PFSK-1 (cell line): ENCODE results near the gene SLC2A11.

Experiments used
- FOXP2 ChIP-seq: optimal IDR thresholded peaks from 2 replicates; pipeline ENCODE3; 2011; ENCODE audit warnings: borderline replicate concordance, control low read depth, inconsistent platforms; ENCODE audit not compliant: insufficient read depth; ENCODE audit errors: extremely low read length, extremely low read depth
- POLR2AphosphoS5 ChIP-seq: IDR thresholded peaks from 2 replicates; pipeline ENCODE4 v1.6.1; 2012; ENCODE audit warnings: low read depth, mild to moderate bottlenecking, control low read depth, low read length, moderate library complexity
- REST ChIP-seq, 2 experiments: IDR thresholded peaks; 2 replicates each; pipeline versions ENCODE4 v1.6.1 to v1.8.0; 2011 to 2012; ENCODE audit warnings: low read depth in 2 of 2, low read length in 2 of 2, control low read depth in 1 of 2, inconsistent platforms in 1 of 2, mild to moderate bottlenecking in 1 of 2, moderate library complexity in 1 of 2; ENCODE audit not compliant: insufficient read depth in 1 of 2
- SIN3A ChIP-seq: IDR thresholded peaks from 2 replicates; pipeline ENCODE4 v1.6.1; 2012; ENCODE audit warnings: mild to moderate bottlenecking, low read length, moderate library complexity, borderline replicate concordance; ENCODE audit not compliant: insufficient read depth
- TAF1 ChIP-seq: IDR thresholded peaks from 2 replicates; pipeline ENCODE4 v1.6.1; 2012; ENCODE audit warnings: low read length, control low read depth, borderline replicate concordance; ENCODE audit not compliant: insufficient read depth

SLC2A11 gene

GRCh38 chr22:23888615-23889401 lies 31.1 kb downstream of the SLC2A11 start:
- no peak for TF ChIP-seq FOXP2
- TF ChIP-seq REST (IDR thresholded peaks at IDR 0.05; ENCODE audit: insufficient read depth in 1 of 2, low read depth in 2 of 2, low read length in 2 of 2): no peak

- TF ChIP-seq REST (IDR thresholded peaks at IDR 0.05; ENCODE audit: insufficient read depth in 1 of 2, low read depth in 2 of 2, low read length in 2 of 2) (no peak), FOXP2 (no peak), TAF1 (no peak), SIN3A (no peak), POLR2AphosphoS5 (no peak)
Observed at GRCh38 chr22:23889620-23890019, 31.9 kb downstream of the SLC2A11 start.

GRCh38 chr22:23891726-23892125 lies 34.1 kb downstream of the SLC2A11 start:
- TF ChIP-seq TAF1 (no peak), SIN3A (no peak), FOXP2 (no peak), POLR2AphosphoS5 (no peak), REST (IDR thresholded peaks at IDR 0.05; ENCODE audit: insufficient read depth in 1 of 2, low read depth in 2 of 2, low read length in 2 of 2) (no peak)

GRCh38 chr22:23892130-23892529 lies 34.5 kb downstream of the SLC2A11 start:
- TF ChIP-seq TAF1 (no peak), SIN3A (no peak), REST (IDR thresholded peaks at IDR 0.05; ENCODE audit: insufficient read depth in 1 of 2, low read depth in 2 of 2, low read length in 2 of 2) (no peak), POLR2AphosphoS5 (no peak), FOXP2 (no peak)

GRCh38 chr22:23892706-23893105 lies 35.0 kb downstream of the SLC2A11 start:
- TF ChIP-seq TAF1 (no peak), FOXP2 (no peak), POLR2AphosphoS5 (no peak), REST (IDR thresholded peaks at IDR 0.05; ENCODE audit: insufficient read depth in 1 of 2, low read depth in 2 of 2, low read length in 2 of 2) (no peak), SIN3A (no peak)
